Activated CD4-positive, alpha-beta T cell treated with anti-CD3 and anti-CD28 coated beads, Interleukin-2, amount 10 ng/mL, durations not matched to agents 7 days and 5 days (primary cell): ENCODE measurements around the gene CFLAR. TPM values are rescaled to one million over a fixed set of nuclear protein-coding genes. Genes with fewer than 3 reads are reported as not detected.
"Not testable (repeated sequence)": the region's sequence is repeated elsewhere in the genome, so short reads cannot be mapped to it uniquely, and the experiment has no call there.

Experiments used
- CTCF ChIA-PET: fragments of 350-600 bp; sonication (Branson Sonifier 250); formaldehyde crosslinking; loops from one replicate; lab custom pipeline; 2021; ENCODE audit warnings: antibody characterized with exemption; lab: Charles Lee
- POLR2A ChIA-PET: fragments of 350-600 bp; sonication (Branson Sonifier 250); formaldehyde crosslinking; loops from one replicate; lab custom pipeline; 2021; ENCODE audit warnings: antibody characterized with exemption; lab: Charles Lee
- DNase-seq: peaks from one replicate; pipeline ENCODE4 v3.0.0-alpha.2; 2020
- H3K27ac Mint-ChIP-seq: one replicate; pipeline ENCODE4 v1.8.0; 2021; ENCODE audit warnings: mild to moderate bottlenecking, moderate library complexity, mixed read lengths
- H3K27me3 Mint-ChIP-seq: one replicate; pipeline ENCODE4 v1.8.0; 2021; ENCODE audit warnings: mixed read lengths
- H3K36me3 Mint-ChIP-seq: one replicate; pipeline ENCODE4 v1.8.0; 2021; ENCODE audit warnings: low read depth, mixed read lengths
- H3K4me1 Mint-ChIP-seq: one replicate; pipeline ENCODE4 v1.8.0; 2021; ENCODE audit warnings: mixed read lengths
- H3K4me3 Mint-ChIP-seq: one replicate; pipeline ENCODE4 v1.8.0; 2021; ENCODE audit warnings: mild to moderate bottlenecking, moderate library complexity, mixed read lengths
- H3K9me3 Mint-ChIP-seq: one replicate; pipeline ENCODE4 v1.8.0; 2021; ENCODE audit warnings: mixed read lengths
- total RNA-seq, 2 experiments: library from RNA; stranded (reverse); gene quantifications; one replicate each; pipeline ENCODE4 v1.2.3, GENCODE V29; 2021

CFLAR gene
- total RNA-seq, 2 experiments from 2014 or later, result 98.4 to 106 TPM

GRCh38 chr2:201107624-201108023 lies 8.3 kb upstream of the CFLAR start:
- no peaks in the 10 kb centered on the region for H3K4me1 Mint-ChIP-seq
- no peak overlapping the region for H3K4me3 Mint-ChIP-seq
- no peak for DNase-seq
- no peaks in the 10 kb centered on the region for H3K36me3 Mint-ChIP-seq
- ChIA-PET POLR2A (no interaction called here), CTCF (interaction anchor here (0.6 to 1.3 kb wide), 5 partner anchors 10 to 194 kb away, joined by 3 to 4 read pairs (median 3); no protein-coding TSS in a partner anchor)
- peaks cover 3% of the 10 kb centered on the region for H3K27me3 Mint-ChIP-seq
- H3K27ac Mint-ChIP-seq, result no peak overlapping the region
- H3K9me3 Mint-ChIP-seq, result no peaks in the 10 kb centered on the region

GRCh38 chr2:201108341-201108740 lies 7.6 kb upstream of the CFLAR start:
- ChIA-PET POLR2A (no interaction called here), CTCF (interaction anchor here (0.6 to 1.3 kb wide), 2 partner anchors 9 to 169 kb away, joined by 3 to 4 read pairs; no protein-coding TSS in a partner anchor)
- H3K9me3 Mint-ChIP-seq, result no peaks in the 10 kb centered on the region
- no peak overlapping the region for H3K4me3 Mint-ChIP-seq
- peaks cover 3% of the 10 kb centered on the region for H3K27me3 Mint-ChIP-seq
- H3K4me1 Mint-ChIP-seq, result peaks cover 2% of the 10 kb centered on the region
- DNase-seq, result no peak
- no peak overlapping the region for H3K27ac Mint-ChIP-seq
- H3K36me3 Mint-ChIP-seq, result no peaks in the 10 kb centered on the region

- no peaks in the 10 kb centered on the region for H3K36me3 Mint-ChIP-seq
- H3K4me1 Mint-ChIP-seq, result peaks cover 7% of the 10 kb centered on the region
- CTCF ChIA-PET, result interaction anchor here (0.6 to 1.0 kb wide), 2 partner anchors 9 to 148 kb away, joined by 3 read pairs; no protein-coding TSS in a partner anchor
- DNase-seq, result no peak
- H3K4me3 Mint-ChIP-seq, result no peak overlapping the region
- no peaks in the 10 kb centered on the region for H3K9me3 Mint-ChIP-seq
- H3K27me3 Mint-ChIP-seq, result peaks cover 3% of the 10 kb centered on the region
- no peak overlapping the region for H3K27ac Mint-ChIP-seq
- POLR2A ChIA-PET, result no interaction called here
These were observed 6.8 kb upstream of the CFLAR start for GRCh38 chr2:201109186-201109585.

- Mint-ChIP-seq H3K4me3 (no peak overlapping the region), H3K4me1 (peaks cover 20% of the 10 kb centered on the region), H3K9me3 (no peaks in the 10 kb centered on the region), H3K36me3 (peaks cover 4% of the 10 kb centered on the region), H3K27me3 (peaks cover 3% of the 10 kb centered on the region), H3K27ac (peak overlapping the region; percentile 13)
- DNase-seq, result no peak
- CTCF ChIA-PET, result interaction anchor here (1.2 to 2.0 kb wide), 2 partner anchors 42 to 209 kb away, joined by 4 to 7 read pairs; no protein-coding TSS in a partner anchor
- POLR2A ChIA-PET, result interaction anchor here (0.6 kb wide), 1 partner anchor 285 kb away, joined by 3 read pairs; no protein-coding TSS in a partner anchor
These were observed 5.3 kb upstream of the CFLAR start for GRCh38 chr2:201110615-201111014.

- peaks cover 23% of the 10 kb centered on the region for H3K4me1 Mint-ChIP-seq
- H3K27me3 Mint-ChIP-seq, result peaks cover 3% of the 10 kb centered on the region
- H3K4me3 Mint-ChIP-seq, result no peak overlapping the region
- no peaks in the 10 kb centered on the region for H3K9me3 Mint-ChIP-seq
- H3K27ac Mint-ChIP-seq, result peak overlapping the region; percentile 13
- CTCF ChIA-PET, result interaction anchor here (1.2 to 2.0 kb wide), 2 partner anchors 42 to 210 kb away, joined by 4 to 7 read pairs; no protein-coding TSS in a partner anchor
- DNase-seq, result no peak
- peaks cover 4% of the 10 kb centered on the region for H3K36me3 Mint-ChIP-seq
- POLR2A ChIA-PET, result no interaction called here
These were observed 4.9 kb upstream of the CFLAR start for GRCh38 chr2:201111096-201111495.

GRCh38 chr2:201114350-201114749 lies 1.6 kb upstream of the CFLAR start:
- Mint-ChIP-seq H3K4me3 (peak overlapping the region; percentile 91), H3K4me1 (peaks cover 37% of the 10 kb centered on the region), H3K27me3 (no peaks in the 10 kb centered on the region), H3K27ac (peak overlapping the region; percentile 97), H3K9me3 (no peaks in the 10 kb centered on the region), H3K36me3 (peaks cover 13% of the 10 kb centered on the region)
- ChIA-PET POLR2A (no interaction called here), CTCF (interaction anchor here (1.1 to 1.4 kb wide), 4 partner anchors 21 to 151 kb away, joined by 3 to 5 read pairs (median 3); partner anchors contain the start of gene ORC2)
- no peak for DNase-seq

- peak overlapping the region; percentile 97 for H3K27ac Mint-ChIP-seq
- DNase-seq, result no peak
- H3K9me3 Mint-ChIP-seq, result no peaks in the 10 kb centered on the region
- ChIA-PET CTCF (interaction anchor here (1.1 to 1.4 kb wide), 4 partner anchors 22 to 151 kb away, joined by 3 to 5 read pairs (median 3); partner anchors contain the start of gene ORC2), POLR2A (no interaction called here)
- no peaks in the 10 kb centered on the region for H3K27me3 Mint-ChIP-seq
- H3K4me3 Mint-ChIP-seq, result peak overlapping the region; percentile 91
- H3K36me3 Mint-ChIP-seq, result peaks cover 16% of the 10 kb centered on the region
- peaks cover 37% of the 10 kb centered on the region for H3K4me1 Mint-ChIP-seq
These were observed 1.1 kb upstream of the CFLAR start for GRCh38 chr2:201114846-201115245.

- ChIA-PET POLR2A (interaction anchor here (0.6 to 1.5 kb wide), 3 partner anchors 13 to 287 kb away, joined by 3 to 8 read pairs (median 5); partner anchors contain the start of genes NIF3L1 and PPIL3), CTCF (interaction anchor here (0.6 to 3.2 kb wide), 27 partner anchors 8 to 412 kb away, joined by 3 to 18 read pairs (median 4); partner anchors contain the start of genes CASP10, NIF3L1, ORC2 and PPIL3)
- Mint-ChIP-seq H3K27me3 (no peaks in the 10 kb centered on the region), H3K9me3 (no peaks in the 10 kb centered on the region), H3K27ac (peak overlapping the region; percentile 97), H3K4me1 (peaks cover 54% of the 10 kb centered on the region), H3K4me3 (peak overlapping the region; percentile 91), H3K36me3 (peaks cover 36% of the 10 kb centered on the region)
- peak; percentile 59 for DNase-seq
These were observed 1.2 kb downstream of the CFLAR start for GRCh38 chr2:201116959-201117734.

GRCh38 chr2:201117735-201118094 lies 1.8 kb downstream of the CFLAR start:
- not testable (repeated sequence) for H3K9me3 Mint-ChIP-seq, H3K27me3 Mint-ChIP-seq
- Mint-ChIP-seq H3K4me3 (peak overlapping the region; percentile 91), H3K4me1 (peaks cover 60% of the 10 kb centered on the region), H3K27ac (peak overlapping the region; percentile 97), H3K36me3 (peaks cover 41% of the 10 kb centered on the region)
- DNase-seq, result peak; percentile 65
- CTCF ChIA-PET, result interaction anchor here (0.6 to 3.2 kb wide), 21 partner anchors 8 to 412 kb away, joined by 3 to 18 read pairs (median 4); partner anchors contain the start of genes CASP10, NIF3L1, ORC2 and PPIL3
- POLR2A ChIA-PET, result interaction anchor here (0.6 kb wide), 1 partner anchor 287 kb away, joined by 5 read pairs; no protein-coding TSS in a partner anchor

GRCh38 chr2:201118121-201118960 lies 2.4 kb downstream of the CFLAR start:
- H3K36me3 Mint-ChIP-seq, result peaks cover 48% of the 10 kb centered on the region
- POLR2A ChIA-PET, result no interaction called here
- H3K27ac Mint-ChIP-seq, result peak overlapping the region; percentile 97
- CTCF ChIA-PET, result interaction anchor here (0.8 to 3.2 kb wide), 20 partner anchors 8 to 413 kb away, joined by 3 to 18 read pairs (median 5); partner anchors contain the start of genes CASP10, NIF3L1, ORC2 and PPIL3
- H3K4me1 Mint-ChIP-seq, result peaks cover 64% of the 10 kb centered on the region
- peak; percentile 90 for DNase-seq
- H3K9me3 Mint-ChIP-seq, result no peaks in the 10 kb centered on the region
- no peaks in the 10 kb centered on the region for H3K27me3 Mint-ChIP-seq
- peak overlapping the region; percentile 91 for H3K4me3 Mint-ChIP-seq

GRCh38 chr2:201118961-201119854 lies 3.2 kb downstream of the CFLAR start:
- Mint-ChIP-seq H3K27me3 (no peaks in the 10 kb centered on the region), H3K27ac (peak overlapping the region; percentile 97), H3K9me3 (no peaks in the 10 kb centered on the region), H3K4me1 (peaks cover 67% of the 10 kb centered on the region), H3K36me3 (peaks cover 56% of the 10 kb centered on the region), H3K4me3 (peak overlapping the region; percentile 91)
- peak; percentile 30 for DNase-seq
- POLR2A ChIA-PET, result interaction anchor here (1.8 kb wide), 1 partner anchor 11 kb away, joined by 7 read pairs; no protein-coding TSS in a partner anchor
- CTCF ChIA-PET, result interaction anchor here (0.8 to 3.0 kb wide), 9 partner anchors 7 to 230 kb away, joined by 3 to 16 read pairs (median 9); partner anchors contain the start of genes NIF3L1, ORC2 and PPIL3
